Stimulated activated CD8-positive, alpha-beta memory T cell treated with anti-CD3 and anti-CD28 coated beads, Interleukin-12 subunit alpha, Interleukin-12 subunit beta, amount 100 ng/mL, for 24 hours (primary cell): ENCODE measurements around the gene MTUS2.

ENCODE experiments used
- DNase-seq: peaks from one replicate; pipeline ENCODE4 v3.0.0-alpha.2; 2020; ENCODE audit errors: extremely low read depth

MTUS2 gene

GRCh38 chr13:28820099-28821051, at the start of gene MTUS2:
Gene MTUS2, plus strand, starts transcription at chr13:28820339.
- DNase-seq: no peak

- DNase-seq: no peak
These were observed 41.6 kb upstream of the MTUS2 start for GRCh38 chr13:28778308-28779215.

- no peak for DNase-seq
These were observed 27.1 kb upstream of the MTUS2 start for GRCh38 chr13:28792992-28793391.

GRCh38 chr13:28794396-28794795, 25.7 kb upstream of the MTUS2 start:
- no peak for DNase-seq

GRCh38 chr13:28796938-28797257, 23.2 kb upstream of the MTUS2 start:
- DNase-seq: no peak

- DNase-seq: no peak
These were observed 14.8 kb upstream of the MTUS2 start for GRCh38 chr13:28805193-28805819.

- DNase-seq: no peak
These were observed 2.9 kb upstream of the MTUS2 start for GRCh38 chr13:28817204-28817603.

GRCh38 chr13:28819046-28819730, 951 bp upstream of the MTUS2 start:
- DNase-seq: no peak

GRCh38 chr13:28819735-28820098, 422 bp upstream of the MTUS2 start:
- DNase-seq: no peak

- no peak for DNase-seq
These were observed 2.0 kb downstream of the MTUS2 start for GRCh38 chr13:28822151-28822550.

- no peak for DNase-seq
These were observed 2.7 kb downstream of the MTUS2 start for GRCh38 chr13:28822801-28823200.

- no peak for DNase-seq
These were observed 5.2 kb downstream of the MTUS2 start for GRCh38 chr13:28825379-28825778.

- no peak for DNase-seq
These were observed 6.2 kb downstream of the MTUS2 start for GRCh38 chr13:28826368-28826767.

GRCh38 chr13:28830580-28830979, 10.4 kb downstream of the MTUS2 start:
- DNase-seq: no peak

- DNase-seq: no peak
These were observed 11.0 kb downstream of the MTUS2 start for GRCh38 chr13:28831117-28831516.

- no peak for DNase-seq
These were observed 17.0 kb downstream of the MTUS2 start for GRCh38 chr13:28837111-28837510.

- no peak for DNase-seq
These were observed 23.5 kb downstream of the MTUS2 start for GRCh38 chr13:28843639-28844038.

GRCh38 chr13:28849441-28849840, 29.3 kb downstream of the MTUS2 start:
- no peak for DNase-seq

- no peak for DNase-seq
These were observed 30.1 kb downstream of the MTUS2 start for GRCh38 chr13:28850226-28850625.

GRCh38 chr13:28851422-28851821, 31.3 kb downstream of the MTUS2 start:
- DNase-seq: no peak

- no peak for DNase-seq
These were observed 34.5 kb downstream of the MTUS2 start for GRCh38 chr13:28854657-28855056.

GRCh38 chr13:28856287-28856686, 36.1 kb downstream of the MTUS2 start:
- no peak for DNase-seq
